CD14-positive monocyte (primary cell): ENCODE results near the gene TRAPPC12. TPM values are rescaled to one million over a fixed set of nuclear protein-coding genes. Genes with fewer than 3 reads are reported as not detected.

Experiments used
- DNase-seq, 3 donors: peaks; one replicate each; pipeline ENCODE4 v3.0.0-alpha.2; 2011 to 2022
- H2AFZ ChIP-seq: 2 replicates; pipeline ENCODE4 v1.6.0; 2012; ENCODE audit warnings: mild to moderate bottlenecking, low read depth, low read length, inconsistent platforms; ENCODE audit not compliant: insufficient read depth, poor library complexity, severe bottlenecking
- H3K27ac ChIP-seq, 2 donors: 1 replicate in 1 of 2; 2 replicates in 1 of 2; pipeline ENCODE4 v1.5.1; 2012 to 2013; ENCODE audit warnings: low read length in 2 of 2, control low read depth in 1 of 2, inconsistent platforms in 1 of 2, low read depth in 1 of 2, mild to moderate bottlenecking in 1 of 2
- H3K27me3 ChIP-seq, 2 donors: one replicate each; pipeline versions ENCODE4 v1.6.0 to v1.6.1; 2011 to 2013; ENCODE audit warnings: low read length in 2 of 2; ENCODE audit not compliant: control insufficient read depth in 2 of 2, insufficient read depth in 2 of 2
- H3K36me3 ChIP-seq, 2 donors: replicated peaks in 1 of 2; 1 replicate in 1 of 2; 2 replicates in 1 of 2; pipeline versions ENCODE4 v1.5.1 to v1.6.1; 2012 to 2013; ENCODE audit warnings: low read length in 2 of 2, control low read depth in 1 of 2, inconsistent platforms in 1 of 2, mild to moderate bottlenecking in 1 of 2; ENCODE audit not compliant: insufficient read depth in 2 of 2, control insufficient read depth in 1 of 2
- H3K4me1 ChIP-seq, 2 donors: 1 replicate in 1 of 2; 2 replicates in 1 of 2; pipeline versions ENCODE4 v1.5.1 to v1.6.1; 2012 to 2013; ENCODE audit warnings: low read length in 2 of 2, control low read depth in 1 of 2, inconsistent platforms in 1 of 2, mild to moderate bottlenecking in 1 of 2, moderate library complexity in 1 of 2; ENCODE audit not compliant: insufficient read depth in 2 of 2, control insufficient read depth in 1 of 2
- H3K4me2 ChIP-seq: replicated peaks from 2 replicates; pipeline ENCODE3; 2012; ENCODE audit warnings: low read length, moderate library complexity, mild to moderate bottlenecking; ENCODE audit not compliant: poor library complexity, severe bottlenecking; ENCODE audit errors: extremely low read depth
- H3K4me3 ChIP-seq, 3 experiments: fragments of 200-600 bp in 1 of 3; sonication (generic) in 1 of 3; replicated peaks in 1 of 3; 1 replicate in 2 of 3; 2 replicates in 1 of 3; pipeline ENCODE4 v1.5.1; 2011 to 2013; ENCODE audit warnings: low read length in 3 of 3, mild to moderate bottlenecking in 3 of 3, control low read depth in 2 of 3, low read depth in 2 of 3, inconsistent platforms in 1 of 3, moderate library complexity in 1 of 3
- H3K79me2 ChIP-seq: 2 replicates; pipeline ENCODE4 v1.6.0; 2012; ENCODE audit warnings: mild to moderate bottlenecking, control low read depth, inconsistent platforms, low read length, moderate library complexity; ENCODE audit not compliant: insufficient read depth
- H3K9ac ChIP-seq: 2 replicates; pipeline ENCODE4 v1.6.0; 2017; ENCODE audit warnings: low read length, mild to moderate bottlenecking; ENCODE audit not compliant: insufficient read depth, poor library complexity, severe bottlenecking
- H3K9me3 ChIP-seq, 2 donors: replicated peaks in 1 of 2; 1 replicate in 1 of 2; 2 replicates in 1 of 2; pipeline versions ENCODE4 v1.5.1 to v1.6.1; 2012 to 2013; ENCODE audit warnings: low read length in 2 of 2, control low read depth in 1 of 2; ENCODE audit not compliant: control insufficient read depth in 1 of 2, insufficient read depth in 1 of 2
- H4K20me1 ChIP-seq: 2 replicates; pipeline ENCODE4 v1.6.0; 2012; ENCODE audit warnings: mild to moderate bottlenecking, low read length, control low read depth, moderate library complexity; ENCODE audit not compliant: insufficient read depth
- H3K27ac Mint-ChIP-seq, 7 donors: one replicate each; pipeline ENCODE4 v1.8.0; 2020; ENCODE audit warnings: mild to moderate bottlenecking in 7 of 7, mixed read lengths in 7 of 7, moderate library complexity in 6 of 7, inconsistent platforms in 2 of 7
- H3K27me3 Mint-ChIP-seq, 3 donors: one replicate each; pipeline ENCODE4 v1.8.0; 2021 to 2022; ENCODE audit warnings: low read depth in 3 of 3, mild to moderate bottlenecking in 3 of 3, mixed read lengths in 3 of 3, moderate library complexity in 3 of 3, inconsistent platforms in 1 of 3
- H3K36me3 Mint-ChIP-seq, 2 donors: one replicate each; pipeline ENCODE4 v1.8.0; 2020; ENCODE audit warnings: mixed read lengths in 2 of 2, inconsistent platforms in 1 of 2, mild to moderate bottlenecking in 1 of 2
- H3K4me1 Mint-ChIP-seq: one replicate; pipeline ENCODE4 v1.8.0; 2020; ENCODE audit warnings: mild to moderate bottlenecking, mixed read lengths
- H3K4me3 Mint-ChIP-seq, 2 donors: one replicate each; pipeline ENCODE4 v1.8.0; 2020; ENCODE audit warnings: mild to moderate bottlenecking in 2 of 2, mixed read lengths in 2 of 2, moderate library complexity in 1 of 2
- H3K9me3 Mint-ChIP-seq, 7 donors: one replicate each; pipeline ENCODE4 v1.8.0; 2020 to 2022; ENCODE audit warnings: mixed read lengths in 7 of 7, mild to moderate bottlenecking in 6 of 7, moderate library complexity in 6 of 7, inconsistent platforms in 2 of 7
- CTCF ChIP-seq: fragments of 200-600 bp; IDR thresholded peaks from one replicate; pipeline ENCODE4 v1.8.0; 2022; ENCODE audit warnings: antibody characterized with exemption, mild to moderate bottlenecking
- WGBS: methylation state at CpG from one replicate; pipeline ENCODE4 v1.1.5; 2013; ENCODE audit warnings: missing lambda C conversion rate; ENCODE audit not compliant: insufficient coverage; 5-methylcytosine and 5-hydroxymethylcytosine counted together
- intact Hi-C, 2 donors: fragments of 100-400 bp; cut with micrococcal nuclease; formaldehyde crosslinking; loops; one replicate each; pipeline versions ENCODE4 v1.15.0 to v1.15.1; 2023
- polyA plus RNA-seq, 3 donors: library from polyadenylated mRNA; depleted of rRNA in 1 of 3; unstranded in 2 of 3; stranded (reverse) in 1 of 3; fragments of 300-500 nt in 2 of 3; fragments of >200 nt in 1 of 3; fragmentation: Illumina TruSeq in 2 of 3; gene quantifications; 1 replicate in 2 of 3; 2 replicates in 1 of 3; pipeline ENCODE4 v1.2.3, GENCODE V29; 2012 to 2021

The TRAPPC12 gene
- polyA plus RNA-seq, 3 donors: 26.6 to 72.1 (median 44.7) TPM

- Histone ChIP-seq H3K27me3 (no peaks in the 10 kb centered on the region), H2AFZ (no peak overlapping the region), H3K9ac (no peak overlapping the region), H3K4me1 (no peaks in the 10 kb centered on the region), H3K4me3 (no peak overlapping the region), H3K9me3 (no peaks in the 10 kb centered on the region), H3K36me3 (peaks cover 64 to 100% of the 10 kb centered on the region in 2 donors), H4K20me1 (no peaks in the 10 kb centered on the region), H3K79me2 (no peaks in the 10 kb centered on the region), H3K4me2 (no peak overlapping the region), H3K27ac (no peak overlapping the region)
- H3K36me3 Mint-ChIP-seq: peaks cover 90 to 97% of the 10 kb centered on the region in 2 donors
- H3K4me3 Mint-ChIP-seq: no peak overlapping the region
- no peaks in the 10 kb centered on the region for H3K4me1 Mint-ChIP-seq
- no peaks in the 10 kb centered on the region for H3K9me3 Mint-ChIP-seq
- DNase-seq: no peak
- 96% methylated on average over 11 of the region's 17 CpGs for WGBS
- no peak overlapping the region for H3K27ac Mint-ChIP-seq
- H3K27me3 Mint-ChIP-seq: no peaks in the 10 kb centered on the region
- intact Hi-C loops: no loop called here
- TF ChIP-seq CTCF: no peak
Observed at GRCh38 chr2:3470856-3471737, 91.6 kb downstream of the TRAPPC12 start.

GRCh38 chr2:3472296-3472695 is 92.8 kb downstream of the TRAPPC12 start:
- H3K36me3 Mint-ChIP-seq: peaks cover 79 to 89% of the 10 kb centered on the region in 2 donors
- no peak overlapping the region for H3K4me3 ChIP-seq
- no peak overlapping the region for H3K27ac ChIP-seq
- no peaks in the 10 kb centered on the region for H3K9me3 Mint-ChIP-seq
- H3K4me2 ChIP-seq: no peak overlapping the region
- H3K9ac ChIP-seq: no peak overlapping the region
- no peak for DNase-seq
- no peaks in the 10 kb centered on the region for H3K27me3 Mint-ChIP-seq
- H3K36me3 ChIP-seq: peaks cover 62 to 97% of the 10 kb centered on the region in 2 donors
- no peaks in the 10 kb centered on the region for H3K4me1 Mint-ChIP-seq
- H3K27me3 ChIP-seq: no peaks in the 10 kb centered on the region
- H3K9me3 ChIP-seq: no peaks in the 10 kb centered on the region
- H4K20me1 ChIP-seq: no peaks in the 10 kb centered on the region
- no peak overlapping the region for H3K27ac Mint-ChIP-seq
- TF ChIP-seq CTCF: no peak
- H3K79me2 ChIP-seq: no peaks in the 10 kb centered on the region
- 95% methylated on average over 9 of the region's 10 CpGs for WGBS
- no peaks in the 10 kb centered on the region for H3K4me1 ChIP-seq
- H2AFZ ChIP-seq: no peak overlapping the region
- no peak overlapping the region for H3K4me3 Mint-ChIP-seq
- intact Hi-C loops: no loop called here
